Esophagus muscularis mucosa (tissue), 4 donors: Measurements from ENCODE around the gene SLC27A2. TPM values are rescaled to one million over a fixed set of nuclear protein-coding genes. Genes with fewer than 3 reads are reported as not detected.

Experiments
- DNase-seq: peaks from one replicate; pipeline ENCODE4 v3.0.0-alpha.2; 2017; ENCODE audit errors: extremely low spot score
- H3K27ac ChIP-seq, 4 donors: fragments of 200-600 bp; sonication (generic); replicated peaks in 1 of 4; 1 replicate in 3 of 4; 2 replicates in 1 of 4; pipeline ENCODE4 v1.5.1; 2016 to 2019; ENCODE audit warnings: mild to moderate bottlenecking in 1 of 4
- H3K27me3 ChIP-seq, 4 donors: fragments of 200-600 bp; sonication (generic); one replicate each; pipeline versions ENCODE4 v1.5.1 to v1.6.0; 2016 to 2019
- H3K36me3 ChIP-seq, 4 donors: fragments of 200-600 bp; sonication (generic); one replicate each; pipeline ENCODE4 v1.5.1; 2016 to 2019
- H3K4me1 ChIP-seq, 4 donors: fragments of 200-600 bp; sonication (generic); one replicate each; pipeline ENCODE4 v1.5.1; 2016 to 2019
- H3K4me3 ChIP-seq, 4 donors: fragments of 200-600 bp; sonication (generic); 1 replicate in 2 of 4; 2 replicates in 2 of 4; pipeline ENCODE4 v1.5.1; 2016 to 2019; ENCODE audit warnings: mild to moderate bottlenecking in 4 of 4, moderate library complexity in 1 of 4
- H3K9me3 ChIP-seq, 4 donors: fragments of 200-600 bp; sonication (generic); 1 replicate in 3 of 4; 2 replicates in 1 of 4; pipeline ENCODE4 v1.5.1; 2016 to 2019
- CTCF ChIP-seq, 3 experiments: fragments of 200-600 bp in 2 of 3; fragments of 450-650 bp in 1 of 3; sonication (generic) in 2 of 3; IDR thresholded peaks; one replicate each; pipeline ENCODE4 v1.5.1; 2017 to 2019; ENCODE audit warnings: antibody characterized with exemption in 3 of 3, mild to moderate bottlenecking in 2 of 3, moderate library complexity in 1 of 3
- EP300 ChIP-seq: sonication (generic); formaldehyde crosslinking; IDR thresholded peaks from one replicate; pipeline ENCODE4 v1.6.1; 2017; ENCODE audit warnings: antibody characterized with exemption
- POLR2A ChIP-seq: fragments of 450-650 bp; IDR thresholded peaks from one replicate; pipeline ENCODE4 v1.6.1; 2017; ENCODE audit warnings: antibody characterized with exemption, moderate library complexity, mild to moderate bottlenecking, low read depth
- POLR2AphosphoS5 ChIP-seq, 2 donors: sonication (generic); formaldehyde crosslinking; IDR thresholded peaks; one replicate each; pipeline ENCODE4 v1.6.1; 2017; ENCODE audit warnings: antibody characterized with exemption in 2 of 2
- WGBS: methylation state at CpG from one replicate; pipeline ENCODE4 v1.1.5; 2018; 5-methylcytosine and 5-hydroxymethylcytosine counted together
- intact Hi-C: fragments of 100-400 bp; cut with DNase I; formaldehyde crosslinking; loops from one replicate; pipeline ENCODE4 v1.15.1; 2023
- total RNA-seq, 4 donors: library from RNA; depleted of rRNA; stranded (reverse); fragments of >200 nt; gene quantifications; one replicate each; pipeline versions ENCODE4 v1.1.0 to v1.2.1, GENCODE V29; 2016

SLC27A2 gene
- total RNA-seq, 4 donors from 2014 or later = 0.42 to 1.8 TPM; not detected in 2

GRCh38 chr15:50137893-50138292, 44.1 kb upstream of the SLC27A2 start:
- DNase-seq = no peak
- intact Hi-C loops = loop anchor here (5.0 to 10.0 kb wide), 3 partner anchors 81 to 513 kb away; partner anchors contain the start of genes DTWD1 and FAM227B
- no peaks in the 10 kb centered on the region for H3K36me3 ChIP-seq
- H3K4me1 ChIP-seq = peaks cover 0 to 27% (median 19%) of the 10 kb centered on the region in 4 donors
- no peaks in the 10 kb centered on the region for H3K27me3 ChIP-seq
- no peak overlapping the region for H3K27ac ChIP-seq
- H3K4me3 ChIP-seq = no peak overlapping the region
- no peaks in the 10 kb centered on the region for H3K9me3 ChIP-seq
- 97% methylated on average over 2 of the region's 2 CpGs for WGBS
- TF ChIP-seq CTCF (IDR thresholded peaks at IDR 0.05) = no peak
- TF ChIP-seq POLR2A = no peak
- TF ChIP-seq EP300 = no peak

DNA sequence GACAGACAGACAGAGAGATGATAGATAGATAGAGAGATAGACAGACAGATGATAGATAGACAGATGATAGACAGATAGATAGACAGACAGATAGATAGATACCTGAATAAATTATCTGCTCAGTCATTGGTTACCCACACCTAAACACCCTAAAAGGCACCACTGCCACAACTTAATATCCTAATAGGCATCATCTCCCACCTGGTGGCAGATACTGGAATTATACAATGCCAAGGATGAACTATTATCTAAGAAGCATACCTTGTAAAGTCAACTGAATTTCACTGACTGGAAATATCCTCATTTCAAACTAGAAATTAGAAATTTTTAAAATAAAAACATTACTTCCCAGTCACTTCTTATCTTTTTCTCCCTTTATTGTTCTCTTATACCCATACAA, 43.6 kb upstream of the SLC27A2 start:
- no peak overlapping the region for H3K4me3 ChIP-seq
- TF ChIP-seq POLR2AphosphoS5 (IDR thresholded peaks at IDR 0.05) = no peak
- TF ChIP-seq CTCF (IDR thresholded peaks at IDR 0.05) = peak in 1 of 3 experiments; percentile 19
- intact Hi-C loops = loop anchor here (5.0 to 10.0 kb wide), 3 partner anchors 81 to 514 kb away; partner anchors contain the start of genes DTWD1 and FAM227B

DNA sequence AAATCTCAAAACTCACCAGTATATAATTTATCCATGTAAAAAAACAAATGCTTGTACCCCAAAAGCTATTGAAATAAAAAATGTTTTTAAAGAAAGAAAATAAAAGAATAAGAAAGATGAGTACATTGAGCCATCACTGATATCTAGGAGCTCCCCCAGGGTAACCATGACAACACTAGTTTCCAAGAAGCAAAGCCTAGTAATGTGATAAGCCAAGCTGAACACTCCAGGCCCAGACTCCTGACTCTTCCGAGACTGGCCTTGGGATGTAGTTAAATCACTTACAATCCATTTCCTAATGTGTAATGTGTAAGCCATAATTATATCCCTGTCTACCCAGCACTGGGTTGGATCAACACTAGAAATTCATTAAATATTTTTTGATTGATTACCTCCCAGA, 41.9 kb upstream of the SLC27A2 start:
- Histone ChIP-seq H3K27me3 (no peaks in the 10 kb centered on the region), H3K27ac (no peak overlapping the region), H3K36me3 (no peaks in the 10 kb centered on the region), H3K4me1 (peaks cover 0 to 21% (median 17%) of the 10 kb centered on the region in 4 donors), H3K9me3 (no peaks in the 10 kb centered on the region), H3K4me3 (no peak overlapping the region)
- WGBS = 0% methylated on average over 1 of the region's 1 CpG
- no peak for DNase-seq
- TF ChIP-seq POLR2AphosphoS5 (IDR thresholded peaks at IDR 0.05) = no peak
- TF ChIP-seq POLR2A = no peak
- TF ChIP-seq EP300 = no peak
- no peak for TF ChIP-seq CTCF (IDR thresholded peaks at IDR 0.05)
- intact Hi-C loops = loop anchor here (5.0 kb wide), 1 partner anchor 903 kb away; no protein-coding TSS in a partner anchor

More for the DNA sequence above, 43.6 kb upstream of the SLC27A2 start:
- Histone ChIP-seq H3K4me1 (peaks cover 0 to 27% (median 19%) of the 10 kb centered on the region in 4 donors), H3K27me3 (no peaks in the 10 kb centered on the region), H3K36me3 (no peaks in the 10 kb centered on the region), H3K27ac (no peak overlapping the region), H3K9me3 (no peaks in the 10 kb centered on the region)
- DNase-seq = no peak

- no peak for TF ChIP-seq POLR2A
- no peak for TF ChIP-seq EP300
- TF ChIP-seq POLR2AphosphoS5 (IDR thresholded peaks at IDR 0.05) = no peak
- no peak for TF ChIP-seq CTCF (IDR thresholded peaks at IDR 0.05)
- no peak for DNase-seq
- Histone ChIP-seq H3K4me1 (peaks cover 0 to 20% (median 15%) of the 10 kb centered on the region in 4 donors), H3K36me3 (no peaks in the 10 kb centered on the region), H3K27me3 (no peaks in the 10 kb centered on the region), H3K4me3 (no peak overlapping the region), H3K9me3 (no peaks in the 10 kb centered on the region), H3K27ac (no peak overlapping the region)
- intact Hi-C loops = loop anchor here (5.0 kb wide), 1 partner anchor 904 kb away; no protein-coding TSS in a partner anchor
- 82% methylated on average over 3 of the region's 3 CpGs for WGBS
Measured at GRCh38 chr15:50140983-50141382, 41.0 kb upstream of the SLC27A2 start.

DNA sequence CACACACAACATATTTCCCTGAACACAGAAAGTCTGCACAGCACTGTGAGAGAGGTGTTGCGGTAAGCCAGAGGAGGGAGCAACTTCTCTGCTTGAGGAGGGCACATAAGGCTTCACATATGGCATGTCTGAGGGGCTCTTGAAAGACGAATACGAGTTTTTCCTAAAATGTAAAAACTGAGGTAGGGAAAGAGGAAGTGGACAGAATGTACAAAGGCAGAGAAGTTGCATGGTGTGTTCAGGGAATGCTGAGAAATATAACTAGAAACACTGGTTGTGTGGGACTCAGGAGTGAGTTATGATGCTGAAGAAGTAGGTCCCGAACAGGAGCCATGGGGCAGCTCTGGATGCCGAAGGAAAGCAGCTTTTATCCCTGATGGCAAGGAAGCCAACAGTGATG, 40.1 kb upstream of the SLC27A2 start:
- no peak for DNase-seq
- Histone ChIP-seq H3K36me3 (no peaks in the 10 kb centered on the region), H3K4me1 (peaks cover 0 to 13% (median 7%) of the 10 kb centered on the region in 4 donors), H3K27ac (no peak overlapping the region), H3K9me3 (no peaks in the 10 kb centered on the region), H3K27me3 (no peaks in the 10 kb centered on the region), H3K4me3 (no peak overlapping the region)
- intact Hi-C loops = loop anchor here (5.0 kb wide), 1 partner anchor 905 kb away; no protein-coding TSS in a partner anchor
- no peak for TF ChIP-seq EP300
- no peak for TF ChIP-seq POLR2AphosphoS5 (IDR thresholded peaks at IDR 0.05)
- TF ChIP-seq CTCF (IDR thresholded peaks at IDR 0.05) = no peak
- TF ChIP-seq POLR2A = no peak
- WGBS = 86% methylated on average over 5 of the region's 5 CpGs
